Femur (tissue), 1 donor: ENCODE measurements around the gene MAML3.

Experiments
- DNase-seq: peaks from one replicate; pipeline ENCODE4 v3.0.0-alpha.2; 2017

MAML3 gene

DNA sequence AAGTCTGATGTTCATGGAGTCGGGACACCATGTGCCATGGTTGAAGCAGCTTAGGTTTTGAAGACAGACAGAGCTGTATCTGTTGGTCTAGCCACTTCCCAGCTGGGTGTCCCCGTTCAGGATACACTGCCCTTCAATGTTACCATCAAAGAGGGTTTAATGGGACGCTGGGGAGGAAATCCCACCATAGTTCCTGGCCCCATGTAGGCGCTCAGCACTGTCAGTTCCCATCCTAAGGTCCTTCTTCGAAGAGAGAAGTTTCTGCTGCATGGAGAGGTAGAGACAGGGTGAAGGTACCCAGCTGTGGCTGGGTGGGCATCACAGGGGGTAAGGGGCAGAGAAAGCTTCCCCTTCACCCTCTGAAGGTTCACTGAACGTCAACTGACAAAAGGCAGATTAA lies 484.6 kb downstream of the MAML3 start:
- no peak for DNase-seq

DNA sequence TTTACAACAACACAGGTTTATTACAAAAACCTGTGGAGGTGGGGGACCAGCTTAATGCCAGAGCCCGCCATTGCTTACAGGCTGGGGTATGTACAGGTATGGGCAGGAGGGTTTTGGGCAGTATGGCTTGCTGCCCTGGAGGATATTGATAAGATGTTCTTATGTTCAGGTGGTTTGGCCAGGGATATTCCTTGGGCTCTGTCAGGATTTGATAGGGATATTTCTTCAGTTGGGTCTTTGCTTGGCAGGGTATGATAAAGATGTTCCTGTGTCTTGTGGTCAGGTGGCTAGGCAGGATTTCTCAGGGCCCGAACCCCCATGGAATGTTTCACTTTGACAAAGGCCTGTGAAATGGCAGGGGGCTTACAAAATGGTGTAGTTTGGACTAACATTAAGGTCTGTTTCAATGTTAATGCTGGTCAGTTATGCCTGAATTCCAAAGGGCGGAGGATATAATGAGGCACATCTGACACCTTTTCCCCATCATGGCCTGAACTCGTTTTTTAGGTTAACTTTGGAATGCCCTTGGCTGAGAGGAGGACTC lies 485.3 kb downstream of the MAML3 start:
- no peak for DNase-seq

DNA sequence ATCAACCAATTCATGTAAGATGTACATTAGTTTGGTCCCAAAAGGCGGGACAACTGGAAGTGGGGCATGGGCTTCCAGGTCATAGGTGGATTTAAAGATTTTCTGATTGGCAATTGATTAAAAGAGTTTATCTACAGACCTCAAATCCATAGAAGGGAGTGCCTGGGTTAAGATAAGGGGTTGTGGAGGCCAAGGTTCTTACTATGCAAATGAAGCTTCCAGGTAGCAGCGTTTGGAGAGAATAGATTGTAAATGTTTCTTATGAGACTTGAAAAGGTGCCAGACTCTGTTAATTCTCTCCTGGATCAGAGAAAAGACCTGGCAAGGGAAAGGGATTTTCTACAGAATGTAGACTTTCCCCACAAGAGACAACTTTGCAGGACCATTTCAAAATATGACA lies 485.9 kb downstream of the MAML3 start:
- DNase-seq: no peak
